ENCODE measurements around the gene CCDC136.

DNA sequence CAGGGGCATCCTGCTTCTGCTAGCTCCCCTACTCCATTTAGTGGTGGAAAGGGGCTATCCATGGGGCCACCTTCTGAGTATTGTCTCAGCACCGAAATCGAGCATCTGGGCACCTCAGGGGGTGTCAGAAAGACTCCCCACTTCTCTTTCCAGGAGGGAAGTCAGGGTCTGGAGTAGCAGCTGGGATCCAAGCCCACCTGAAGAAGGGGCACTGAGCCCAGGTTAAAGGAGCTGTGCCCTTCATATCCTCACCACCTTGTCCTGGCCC, 41.0 kb downstream of the CCDC136 start:
- TF ChIP-seq, protein P1, sequence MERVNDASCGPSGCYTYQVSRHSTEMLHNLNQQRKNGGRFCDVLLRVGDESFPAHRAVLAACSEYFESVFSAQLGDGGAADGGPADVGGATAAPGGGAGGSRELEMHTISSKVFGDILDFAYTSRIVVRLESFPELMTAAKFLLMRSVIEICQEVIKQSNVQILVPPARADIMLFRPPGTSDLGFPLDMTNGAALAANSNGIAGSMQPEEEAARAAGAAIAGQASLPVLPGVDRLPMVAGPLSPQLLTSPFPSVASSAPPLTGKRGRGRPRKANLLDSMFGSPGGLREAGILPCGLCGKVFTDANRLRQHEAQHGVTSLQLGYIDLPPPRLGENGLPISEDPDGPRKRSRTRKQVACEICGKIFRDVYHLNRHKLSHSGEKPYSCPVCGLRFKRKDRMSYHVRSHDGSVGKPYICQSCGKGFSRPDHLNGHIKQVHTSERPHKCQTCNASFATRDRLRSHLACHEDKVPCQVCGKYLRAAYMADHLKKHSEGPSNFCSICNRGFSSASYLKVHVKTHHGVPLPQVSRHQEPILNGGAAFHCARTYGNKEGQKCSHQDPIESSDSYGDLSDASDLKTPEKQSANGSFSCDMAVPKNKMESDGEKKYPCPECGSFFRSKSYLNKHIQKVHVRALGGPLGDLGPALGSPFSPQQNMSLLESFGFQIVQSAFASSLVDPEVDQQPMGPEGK (CRISPR knock-in tag; IDR thresholded peaks at IDR 0.05; ENCODE audit: borderline replicate concordance), result no peak
- TF ChIP-seq ZFP30 (CRISPR knock-in tag; IDR thresholded peaks at IDR 0.05) (no peak), ZFP3 (CRISPR knock-in tag; IDR thresholded peaks at IDR 0.05) (no peak)

Data from SK-N-SH treated with all-trans-retinoic acid at 6 μM for 48 hours (cell line).